Transverse colon (tissue), 4 donors: ENCODE data around the gene CPNE4.

Experiments
- EP300 ChIP-seq: sonication (generic); formaldehyde crosslinking; IDR thresholded peaks from one replicate; pipeline ENCODE4 v1.6.1; 2017; ENCODE audit warnings: antibody characterized with exemption, low read depth
- POLR2A ChIP-seq: fragments of 450-650 bp; IDR thresholded peaks from one replicate; pipeline ENCODE4 v1.6.1; 2016; ENCODE audit warnings: antibody characterized with exemption, mild to moderate bottlenecking, moderate library complexity
- POLR2AphosphoS5 ChIP-seq, 3 donors: sonication (generic); formaldehyde crosslinking; IDR thresholded peaks; one replicate each; pipeline ENCODE4 v1.6.1; 2016; ENCODE audit warnings: antibody characterized with exemption in 3 of 3
- TF ChIP-seq, protein P1 (sequence below), 5 experiments: fragments of 200-600 bp in 3 of 5; fragments of 450-650 bp in 2 of 5; sonication (generic) in 3 of 5; IDR thresholded peaks; 1 replicate in 2 of 5; 2 replicates in 3 of 5; pipeline ENCODE4 v1.5.1; 2016 to 2017; ENCODE audit warnings: antibody characterized with exemption in 5 of 5, inconsistent platforms in 3 of 5, mild to moderate bottlenecking in 2 of 5, moderate library complexity in 1 of 5

GRCh38 chr3:131755380-131755779 is 279.4 kb downstream of the CPNE4 start:
- TF ChIP-seq, protein P1, sequence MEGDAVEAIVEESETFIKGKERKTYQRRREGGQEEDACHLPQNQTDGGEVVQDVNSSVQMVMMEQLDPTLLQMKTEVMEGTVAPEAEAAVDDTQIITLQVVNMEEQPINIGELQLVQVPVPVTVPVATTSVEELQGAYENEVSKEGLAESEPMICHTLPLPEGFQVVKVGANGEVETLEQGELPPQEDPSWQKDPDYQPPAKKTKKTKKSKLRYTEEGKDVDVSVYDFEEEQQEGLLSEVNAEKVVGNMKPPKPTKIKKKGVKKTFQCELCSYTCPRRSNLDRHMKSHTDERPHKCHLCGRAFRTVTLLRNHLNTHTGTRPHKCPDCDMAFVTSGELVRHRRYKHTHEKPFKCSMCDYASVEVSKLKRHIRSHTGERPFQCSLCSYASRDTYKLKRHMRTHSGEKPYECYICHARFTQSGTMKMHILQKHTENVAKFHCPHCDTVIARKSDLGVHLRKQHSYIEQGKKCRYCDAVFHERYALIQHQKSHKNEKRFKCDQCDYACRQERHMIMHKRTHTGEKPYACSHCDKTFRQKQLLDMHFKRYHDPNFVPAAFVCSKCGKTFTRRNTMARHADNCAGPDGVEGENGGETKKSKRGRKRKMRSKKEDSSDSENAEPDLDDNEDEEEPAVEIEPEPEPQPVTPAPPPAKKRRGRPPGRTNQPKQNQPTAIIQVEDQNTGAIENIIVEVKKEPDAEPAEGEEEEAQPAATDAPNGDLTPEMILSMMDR (IDR thresholded peaks at IDR 0.05) = no peak
- no peak for TF ChIP-seq EP300
- no peak for TF ChIP-seq POLR2A
- TF ChIP-seq POLR2AphosphoS5 (IDR thresholded peaks at IDR 0.05) = no peak
